GM21737 (cell line): Measurements from ENCODE around the gene U2AF1L4.
"Not testable (repeated sequence)": the region's sequence is repeated elsewhere in the genome, so short reads cannot be mapped to it uniquely, and the experiment has no call there.

Source experiments
- ATAC-seq: cut with Tn5 transposase; IDR thresholded peaks from one replicate; pipeline ENCODE4 v1.9.1; 2021; ENCODE audit warnings: mild to moderate bottlenecking, moderate library complexity; ENCODE audit not compliant: unreplicated experiment

The U2AF1L4 gene

GRCh38 chr19:35727956-35728706 lies 17.1 kb downstream of the U2AF1L4 start:
- ATAC-seq: no peak

- no peak for ATAC-seq
These were observed 17.9 kb downstream of the U2AF1L4 start for GRCh38 chr19:35727053-35727955.

GRCh38 chr19:35725216-35725861 lies 19.9 kb downstream of the U2AF1L4 start:
- no peak for ATAC-seq

GRCh38 chr19:35724560-35724959 lies 20.7 kb downstream of the U2AF1L4 start:
- ATAC-seq: no peak

- not testable (repeated sequence) for ATAC-seq
These were observed 21.1 kb downstream of the U2AF1L4 start for GRCh38 chr19:35724132-35724531.

GRCh38 chr19:35723671-35724070 lies 21.5 kb downstream of the U2AF1L4 start:
- ATAC-seq: no peak

GRCh38 chr19:35722897-35723296 lies 22.3 kb downstream of the U2AF1L4 start:
- no peak for ATAC-seq

- no peak for ATAC-seq
These were observed 22.8 kb downstream of the U2AF1L4 start for GRCh38 chr19:35722461-35722860.

- no peak for ATAC-seq
These were observed 23.8 kb downstream of the U2AF1L4 start for GRCh38 chr19:35721374-35721773.

- ATAC-seq: no peak
These were observed 24.6 kb downstream of the U2AF1L4 start for GRCh38 chr19:35720648-35721047.

- ATAC-seq: no peak
These were observed 25.1 kb downstream of the U2AF1L4 start for GRCh38 chr19:35720163-35720524.

GRCh38 chr19:35719402-35720162 lies 25.6 kb downstream of the U2AF1L4 start:
- ATAC-seq: no peak

- ATAC-seq: no peak
These were observed 26.7 kb downstream of the U2AF1L4 start for GRCh38 chr19:35718345-35719041.

- ATAC-seq: no peak
These were observed 27.4 kb downstream of the U2AF1L4 start, which contains the start of gene KMT2B for GRCh38 chr19:35717665-35718344. TSS of gene KMT2B (plus strand) at chr19:35718003. CDS start at chr19:35718019, 16 bp downstream.

GRCh38 chr19:35716801-35717664 lies 28.2 kb downstream of the U2AF1L4 start:
- peak; percentile 58 for ATAC-seq

GRCh38 chr19:35715981-35716800 lies 29.0 kb downstream of the U2AF1L4 start:
- ATAC-seq: no peak

- no peak for ATAC-seq
These were observed 29.8 kb downstream of the U2AF1L4 start for GRCh38 chr19:35715355-35715809.
